ENCODE measurements around the gene RIMOC1.

Gene RIMOC1, protein sequence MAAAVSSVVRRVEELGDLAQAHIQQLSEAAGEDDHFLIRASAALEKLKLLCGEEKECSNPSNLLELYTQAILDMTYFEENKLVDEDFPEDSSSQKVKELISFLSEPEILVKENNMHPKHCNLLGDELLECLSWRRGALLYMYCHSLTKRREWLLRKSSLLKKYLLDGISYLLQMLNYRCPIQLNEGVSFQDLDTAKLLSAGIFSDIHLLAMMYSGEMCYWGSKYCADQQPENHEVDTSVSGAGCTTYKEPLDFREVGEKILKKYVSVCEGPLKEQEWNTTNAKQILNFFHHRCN

DNA sequence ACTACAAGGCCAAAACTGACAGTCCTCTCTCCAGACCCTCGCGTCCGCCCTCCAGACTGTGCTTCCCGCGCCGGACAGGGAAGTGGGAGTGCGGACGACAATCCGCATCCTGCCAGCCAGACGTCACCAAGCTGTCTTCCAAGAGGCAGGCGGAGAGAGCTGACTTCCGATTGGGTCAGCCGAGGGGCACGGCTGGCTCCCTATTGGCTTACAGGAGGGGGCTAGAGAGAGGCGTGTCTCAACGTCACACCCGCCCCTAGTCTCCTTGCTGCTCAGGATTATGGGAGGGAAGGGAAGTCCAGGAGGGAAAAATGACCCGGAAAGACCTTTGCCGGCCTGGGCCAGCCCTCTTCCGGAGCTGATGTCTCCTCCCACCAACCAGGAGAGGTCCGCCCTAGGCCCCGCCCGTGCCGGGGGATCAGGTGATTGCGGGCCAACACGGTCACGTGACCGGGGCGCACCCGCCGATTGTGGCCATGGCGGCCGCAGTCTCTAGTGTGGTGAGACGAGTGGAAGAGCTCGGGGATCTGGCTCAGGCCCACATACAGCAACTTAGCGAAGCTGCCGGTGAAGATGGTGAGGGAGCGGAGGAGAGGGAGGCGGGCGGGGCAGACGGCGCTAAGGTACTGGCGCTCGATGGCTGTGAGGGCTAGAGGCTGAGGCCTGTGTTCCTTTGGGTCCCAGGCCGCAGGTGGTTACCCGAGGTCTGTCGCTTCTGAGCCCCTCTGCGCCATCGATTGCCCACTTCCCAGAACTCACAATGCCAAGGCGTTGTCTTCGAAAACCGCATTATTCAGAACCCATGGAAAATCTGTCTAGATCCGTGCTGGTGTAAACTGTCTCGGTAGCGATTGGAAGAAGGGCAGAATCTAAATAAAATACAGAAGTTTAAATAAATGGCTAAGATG is at the start of gene RIMOC1:
TSS of gene RIMOC1 (plus strand) at position 453 of the 908 bp plus-strand sequence. CDS start at position 477, 24 bp downstream.
- peak; percentile 78 to 100 (median 99) for DNase-seq

DNA sequence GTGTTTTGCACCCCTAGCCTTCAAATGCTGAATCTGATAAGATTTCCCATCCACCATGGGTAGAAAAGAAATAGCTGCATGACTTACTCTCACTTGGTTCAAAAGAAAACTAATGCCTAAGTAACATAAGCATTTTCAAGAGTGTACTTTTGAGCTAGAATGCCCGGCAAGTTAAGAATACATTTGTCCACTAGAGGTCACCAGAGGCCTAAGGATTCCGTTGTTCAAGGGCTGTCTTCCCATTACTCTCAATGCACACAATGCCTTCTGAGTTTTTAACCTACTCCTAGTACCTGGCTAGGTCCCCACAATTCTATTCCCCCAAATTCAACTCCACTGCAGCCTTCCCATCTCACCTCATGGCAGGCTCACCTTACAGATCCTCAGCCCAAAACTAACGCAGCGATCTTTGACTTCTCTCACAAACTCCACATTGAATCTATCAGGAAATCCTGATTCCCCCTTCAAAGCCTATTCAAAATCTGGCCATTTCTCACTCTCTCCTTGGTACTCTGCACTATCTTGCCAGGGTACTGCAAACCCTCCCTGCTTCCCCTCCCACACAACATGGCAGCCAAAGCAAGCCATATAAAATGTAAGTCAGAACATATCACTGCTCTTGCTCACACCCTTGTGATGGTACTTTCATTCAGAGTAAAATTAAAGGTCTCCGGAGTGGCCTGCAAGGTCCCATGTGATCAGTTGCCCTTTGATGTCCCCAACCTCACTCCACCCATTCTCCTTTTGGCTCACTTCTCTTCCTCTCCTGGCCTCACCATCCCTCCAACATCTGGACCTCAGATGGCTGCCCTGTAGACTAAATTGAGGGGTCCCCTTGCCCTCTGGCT is 47.3 kb upstream of the RIMOC1 start:
- DNase-seq: peak in 24 of 51 donors; percentile 4 to 66 (median 19)

DNA sequence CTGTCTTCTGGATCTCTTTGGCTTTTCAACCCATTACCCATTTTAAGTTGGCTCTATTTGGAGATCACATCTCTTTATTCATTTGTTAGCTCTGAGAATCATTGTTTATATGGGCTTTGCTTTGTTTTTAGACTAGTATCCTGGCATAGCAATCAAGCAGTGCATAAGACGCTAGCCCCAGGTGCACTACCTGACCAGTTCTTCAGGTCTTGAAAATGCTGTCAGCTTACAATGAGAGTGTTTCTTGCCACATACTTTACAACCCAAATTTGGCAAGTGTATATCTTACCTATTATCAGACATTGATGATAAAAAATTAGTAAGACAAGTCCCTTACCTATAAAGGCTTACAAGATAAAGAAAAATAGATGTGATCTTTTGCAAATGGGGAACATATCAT is 46.2 kb upstream of the RIMOC1 start:
- no peak for DNase-seq

DNA sequence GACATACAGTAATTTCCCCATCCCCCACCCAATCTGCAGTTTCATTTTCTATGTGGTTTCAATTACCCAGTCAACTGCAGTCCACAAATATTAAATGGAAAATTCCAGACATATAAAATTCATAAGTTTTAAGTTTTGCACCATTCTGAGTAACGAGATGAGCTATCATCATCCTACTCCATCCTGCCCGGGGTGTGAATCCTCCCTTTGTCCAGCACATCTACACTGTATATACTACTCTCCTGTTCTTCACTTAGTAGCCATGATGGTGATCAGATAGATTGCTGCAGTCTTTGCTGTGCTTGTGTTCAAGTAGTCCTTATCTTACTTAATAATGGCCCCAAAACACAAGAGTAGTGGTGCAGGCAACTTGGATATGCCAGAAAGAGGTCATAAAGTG is 45.3 kb upstream of the RIMOC1 start:
- DNase-seq: no peak

DNA sequence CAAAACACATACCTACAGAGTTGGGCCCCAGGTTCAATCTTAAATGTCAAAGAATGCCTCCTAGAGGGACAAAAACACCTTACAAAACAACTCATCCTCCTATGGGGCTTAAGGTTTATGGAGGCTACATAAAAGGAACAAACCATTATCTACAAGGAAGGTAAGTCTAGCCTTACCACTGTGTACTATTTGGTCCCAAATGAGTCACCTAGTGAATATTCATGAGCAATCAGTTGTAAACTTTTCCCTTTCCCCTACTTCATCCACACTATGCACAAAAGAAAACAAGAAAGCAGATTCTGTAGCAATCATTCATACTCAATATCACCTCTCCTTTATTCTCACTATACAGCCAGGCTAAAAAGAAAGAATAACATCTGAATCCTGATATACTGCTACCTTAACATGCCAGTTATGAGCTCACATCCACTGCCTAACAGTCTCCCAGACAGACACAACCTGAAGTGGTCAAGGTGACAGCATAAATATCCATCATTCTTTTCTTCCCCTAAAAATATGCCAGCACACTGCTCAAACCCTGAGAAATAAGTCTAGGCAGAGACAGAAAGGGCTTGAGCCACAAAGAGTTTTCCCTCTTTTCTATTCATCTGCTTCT is 40.2 kb upstream of the RIMOC1 start:
- DNase-seq: no peak

DNA sequence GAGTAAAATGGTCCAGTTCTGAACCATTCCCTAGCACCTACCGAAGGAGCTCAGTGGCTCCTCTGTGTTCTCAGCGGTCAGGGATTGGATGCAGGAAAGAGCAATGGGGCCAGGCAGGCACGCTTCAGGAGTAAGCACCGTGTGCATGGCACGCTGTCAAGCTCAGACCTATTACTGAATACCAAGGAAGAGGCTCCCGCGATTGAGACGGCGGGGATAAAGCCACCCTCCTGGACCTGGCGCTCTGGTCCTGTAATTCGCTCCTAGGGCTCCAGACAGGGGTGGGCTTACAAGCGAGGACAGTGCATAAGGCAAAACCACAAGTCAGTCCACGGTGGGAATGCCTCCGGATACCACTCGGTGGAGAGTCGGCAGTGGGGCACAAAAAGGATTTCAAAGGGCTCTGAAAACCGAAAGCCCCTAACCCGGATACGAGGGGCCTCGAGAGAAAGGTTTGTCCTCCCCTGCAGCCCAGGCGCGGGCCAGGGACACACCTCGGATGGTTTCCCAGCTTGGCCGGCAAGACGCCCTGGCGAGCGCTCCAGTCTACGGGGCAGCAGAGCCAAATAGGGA is 34.9 kb upstream of the RIMOC1 start:
- peak in 28 of 51 donors; percentile 10 to 81 (median 36) for DNase-seq

DNA sequence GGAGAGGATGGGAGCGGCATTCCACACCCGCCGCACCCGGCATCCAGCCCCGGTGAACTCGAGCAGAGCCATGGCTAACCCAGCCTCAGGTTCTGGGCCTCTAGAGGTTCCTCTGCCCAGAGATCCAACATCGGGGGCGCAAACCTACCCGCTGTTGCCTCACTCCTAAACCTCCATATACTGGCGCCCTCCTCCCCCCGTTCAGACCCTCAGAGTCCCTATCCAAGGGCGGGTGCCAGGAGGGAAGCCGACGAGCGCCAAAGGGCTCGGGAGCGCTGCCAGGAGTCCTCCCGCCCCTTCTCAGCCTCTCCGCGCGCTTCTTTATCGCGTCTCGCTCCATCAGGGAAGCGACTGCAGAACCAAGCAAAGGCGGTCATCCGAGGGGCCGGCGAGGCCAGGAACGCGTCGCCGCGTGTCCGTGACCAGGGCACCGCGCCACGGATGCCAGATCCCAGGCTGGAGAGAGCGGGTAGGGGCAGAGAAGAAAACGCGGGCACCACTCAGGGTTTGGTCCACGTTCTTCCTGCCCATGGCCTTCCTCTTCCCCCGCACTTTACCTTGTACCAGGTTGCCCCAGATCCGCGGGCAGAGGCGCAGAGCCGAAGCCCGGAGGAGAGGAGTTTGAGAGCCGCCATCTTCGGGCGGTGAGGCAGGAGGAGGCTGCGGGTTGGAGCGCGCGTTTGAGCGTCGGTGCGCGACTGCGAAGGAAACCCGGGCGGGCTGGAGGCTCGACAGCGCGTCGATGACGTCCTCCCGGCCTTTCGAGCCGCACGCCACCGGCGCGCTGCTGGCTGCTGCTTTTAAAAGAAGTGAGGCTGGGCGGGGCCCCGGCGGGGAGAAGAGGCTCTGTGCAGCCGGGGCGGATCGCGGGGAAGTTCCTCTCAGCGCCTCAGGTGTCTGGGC is 34.2 kb upstream of the RIMOC1 start, which contains the start of gene OXCT1:
TSS of gene OXCT1 (minus strand) at position 702 of the 903 bp plus-strand sequence. CDS start at position 635, 67 bp downstream.
- peak in 49 of 51 donors; percentile 11 to 83 (median 61) for DNase-seq

DNA sequence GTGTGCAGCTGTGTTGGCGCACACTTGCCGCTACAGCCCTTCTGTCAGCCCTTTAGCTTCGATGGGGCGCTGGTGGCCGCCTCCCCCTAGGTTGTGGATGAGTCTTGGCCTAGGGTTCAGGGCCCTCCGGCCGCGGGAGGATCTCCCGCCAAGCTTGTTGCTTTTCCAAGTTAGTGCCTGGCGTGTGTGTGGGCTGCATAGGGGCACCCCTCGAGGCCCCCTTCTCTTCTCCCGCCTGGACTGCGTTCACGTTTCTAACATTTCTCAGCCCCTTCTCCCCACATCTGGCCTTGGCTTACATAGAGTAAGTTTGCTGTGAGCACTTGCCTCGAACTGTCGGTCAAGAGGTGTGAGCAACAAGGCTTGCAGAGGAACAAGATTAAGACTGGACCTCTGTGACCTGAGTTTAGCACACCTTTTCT is 33.5 kb upstream of the RIMOC1 start:
- DNase-seq: peak in 12 of 51 donors; percentile 10 to 61 (median 34)

DNA sequence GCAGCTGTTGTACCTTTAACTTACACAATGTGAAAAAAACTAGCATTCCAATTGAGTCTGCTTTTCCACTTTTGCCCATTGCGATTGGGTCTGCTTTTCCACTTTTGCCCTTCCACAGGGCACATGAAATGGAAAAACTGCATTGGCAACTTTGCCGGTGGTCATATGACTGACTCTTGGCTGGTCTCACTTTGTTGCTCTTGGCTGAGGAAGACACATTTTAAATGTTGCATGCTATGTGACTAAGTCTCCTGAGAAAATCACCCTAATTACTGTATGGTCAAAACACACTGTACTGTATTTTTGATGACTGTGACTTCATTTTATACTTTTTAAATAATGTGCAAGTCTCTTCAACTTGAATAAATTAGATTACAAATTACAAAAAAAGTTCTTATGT is 32.3 kb upstream of the RIMOC1 start:
- DNase-seq: peak in 26 of 51 donors; percentile 0 to 35 (median 14)

DNA sequence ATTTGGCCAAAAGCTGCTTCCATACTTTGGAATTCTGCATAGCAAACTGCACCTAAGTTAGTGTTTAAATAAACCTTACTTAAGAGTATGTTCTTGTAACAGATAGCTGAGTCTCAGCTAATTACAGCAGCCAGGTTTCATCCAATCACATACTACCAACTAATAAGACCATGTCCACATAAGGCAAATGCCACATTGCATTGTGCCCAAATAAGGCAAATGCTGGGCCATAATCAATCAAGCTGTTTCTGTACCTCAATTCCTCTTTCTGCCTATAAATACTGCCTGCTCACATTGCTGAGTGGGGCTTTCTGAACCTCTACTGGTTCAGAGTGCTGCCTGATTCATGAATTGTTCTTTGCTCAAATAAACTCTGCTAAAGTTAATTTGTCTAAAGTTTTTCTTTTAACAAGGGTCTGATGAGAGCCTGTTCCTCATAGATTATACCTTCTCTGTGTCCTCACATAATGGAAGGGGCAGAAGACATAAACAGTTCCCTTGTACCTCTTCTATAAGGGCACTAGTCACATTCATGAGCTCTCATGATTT is 29.6 kb upstream of the RIMOC1 start:
- no peak for DNase-seq

DNA sequence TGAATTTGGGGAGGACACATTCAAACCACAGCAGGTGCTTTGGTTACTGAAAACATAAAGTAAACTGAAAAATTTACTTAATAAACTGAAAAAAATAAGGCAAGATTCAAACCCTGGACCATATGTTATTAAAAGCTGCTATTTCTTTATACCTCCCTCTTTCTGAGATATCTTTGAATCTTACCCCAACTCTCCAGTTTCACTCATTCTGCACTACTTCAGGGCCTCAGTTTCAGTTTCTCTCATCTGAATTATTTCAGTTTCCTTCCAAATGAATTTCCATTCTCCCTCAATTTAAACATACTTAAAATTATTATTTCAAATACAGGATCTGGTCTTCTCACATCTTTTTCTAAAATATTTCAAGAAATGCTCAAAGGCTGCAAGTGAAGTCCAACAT is 29.0 kb upstream of the RIMOC1 start:
- DNase-seq: no peak

DNA sequence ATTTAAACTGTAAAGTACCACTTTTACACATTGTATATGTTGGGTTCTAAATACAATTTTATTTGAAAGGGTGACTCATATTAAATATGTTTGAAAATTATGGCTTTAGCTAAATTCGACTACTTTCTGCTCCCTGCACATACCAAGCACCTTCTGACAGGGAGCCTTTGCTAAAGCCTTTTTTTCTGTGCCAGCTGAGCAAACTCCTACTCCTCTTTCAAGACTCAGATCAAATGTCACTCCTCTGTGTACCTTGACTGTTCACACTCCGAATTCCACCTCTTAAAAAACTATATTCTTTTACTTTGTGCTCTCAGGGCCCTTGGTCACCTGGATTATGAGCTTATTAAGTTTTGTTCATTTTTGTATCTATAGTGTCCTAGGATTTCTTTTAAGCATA is 27.5 kb upstream of the RIMOC1 start:
- DNase-seq: no peak

DNA sequence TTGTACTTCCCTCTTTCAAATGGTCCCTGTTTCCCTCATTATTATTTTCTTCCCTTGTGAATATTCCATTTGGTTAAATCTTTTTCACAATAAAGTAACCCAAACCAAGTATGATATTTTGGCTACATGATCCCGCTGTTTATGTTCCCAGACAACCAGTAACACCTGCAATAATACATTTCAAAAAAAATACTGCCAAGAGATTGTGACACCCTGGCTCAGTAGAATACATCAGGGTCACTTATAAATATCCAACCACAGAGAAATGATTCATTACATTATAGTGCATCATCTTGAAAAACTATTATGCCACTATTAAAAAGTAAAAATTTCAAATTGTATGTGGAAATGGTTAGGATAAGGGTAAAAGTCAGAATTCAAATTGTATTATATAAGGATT is 26.7 kb upstream of the RIMOC1 start:
- DNase-seq: no peak

DNA sequence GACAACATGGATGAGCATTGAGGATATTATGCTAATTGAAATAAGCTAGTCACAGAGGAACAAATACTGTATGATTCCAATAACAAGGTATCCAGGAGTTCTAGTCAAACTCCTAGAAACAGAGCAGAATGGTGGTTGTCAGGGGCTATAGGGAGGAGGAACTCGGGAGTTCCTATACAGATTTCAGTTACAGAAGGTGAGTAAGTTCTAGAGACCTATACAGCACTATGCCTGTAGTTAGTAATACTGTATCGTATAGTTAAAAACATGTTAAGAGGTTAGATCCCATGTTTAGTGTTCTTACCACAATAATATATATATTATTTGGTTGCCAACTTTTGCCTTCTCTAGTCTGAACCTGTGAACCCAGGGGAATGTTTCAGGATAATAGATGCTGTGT is 26.0 kb upstream of the RIMOC1 start:
- no peak for DNase-seq

DNA sequence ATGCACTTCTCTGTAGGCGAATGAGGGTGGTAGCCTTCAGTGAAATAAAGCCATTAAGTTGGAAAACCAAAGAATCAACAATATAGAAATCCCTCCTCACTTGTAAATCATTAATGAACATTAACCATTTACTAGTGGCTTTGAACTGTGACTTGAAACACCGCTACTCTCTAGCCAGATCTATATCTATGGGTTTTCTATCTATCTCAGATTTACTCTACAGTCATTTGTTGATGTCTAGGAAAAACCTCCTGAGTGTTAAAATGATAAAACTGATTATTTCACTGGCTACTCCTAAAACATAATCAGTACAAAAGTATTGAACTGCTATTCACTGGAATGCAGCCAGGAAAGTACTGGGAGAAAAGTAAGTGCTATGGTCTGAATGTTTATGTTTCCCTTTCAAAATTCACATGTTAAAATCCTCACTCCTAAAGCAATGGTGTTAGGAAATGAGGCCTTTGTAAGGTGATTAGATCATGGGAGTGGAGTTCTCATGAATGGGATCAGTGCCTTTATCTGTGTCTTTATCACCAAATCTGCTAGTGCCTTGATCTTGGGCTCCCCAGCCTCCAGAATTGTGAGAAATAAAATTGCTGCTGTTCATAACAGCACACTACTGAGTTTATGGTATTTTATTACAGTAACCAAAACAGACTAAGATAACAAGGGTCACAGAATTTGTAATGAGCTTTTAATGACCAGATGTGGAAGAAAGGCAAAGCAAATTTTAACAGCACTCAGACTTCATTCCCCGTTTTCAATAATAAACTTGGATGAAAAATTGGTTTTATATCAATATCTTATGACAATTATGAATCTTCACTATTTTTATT is 25.3 kb upstream of the RIMOC1 start:
- DNase-seq: no peak

DNA sequence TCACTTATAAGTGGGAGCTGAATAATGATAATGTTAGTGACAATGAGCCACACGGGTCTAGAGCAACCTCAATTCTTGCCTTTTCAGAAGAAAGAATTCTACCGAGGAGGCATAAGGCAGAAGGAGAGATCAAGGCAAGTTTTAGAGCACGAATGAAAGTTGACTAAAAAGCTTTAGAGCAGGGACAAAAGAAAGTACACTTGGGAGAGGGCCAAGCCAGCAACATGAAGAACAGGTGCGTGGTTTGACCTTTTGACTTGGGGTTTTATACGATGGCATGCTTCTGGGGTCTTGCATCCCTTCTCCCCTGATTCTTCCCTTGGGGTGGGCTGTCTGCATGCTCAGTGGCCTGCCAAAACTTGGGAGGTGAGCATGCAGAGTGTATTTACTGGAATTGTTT is 21.4 kb upstream of the RIMOC1 start:
- no peak for DNase-seq

DNA sequence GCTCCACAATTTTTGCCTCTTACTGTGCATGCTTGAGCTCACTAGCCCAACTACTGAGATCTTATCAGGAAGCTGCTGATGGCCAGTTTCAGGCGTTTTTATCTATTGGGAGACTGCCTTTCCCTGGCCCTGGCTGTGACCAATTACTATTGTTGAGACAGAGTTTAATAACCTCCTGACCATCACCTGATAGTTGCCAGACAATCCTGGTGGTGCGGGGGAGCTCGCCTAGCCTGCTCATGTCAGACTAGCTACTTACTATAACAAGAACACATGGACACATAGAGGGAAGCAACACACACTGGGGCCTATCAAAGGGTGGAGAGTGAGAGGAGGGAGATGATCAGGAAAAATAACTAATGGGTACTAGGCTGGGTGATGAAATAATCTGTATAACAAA is 20.9 kb upstream of the RIMOC1 start:
- no peak for DNase-seq

DNA sequence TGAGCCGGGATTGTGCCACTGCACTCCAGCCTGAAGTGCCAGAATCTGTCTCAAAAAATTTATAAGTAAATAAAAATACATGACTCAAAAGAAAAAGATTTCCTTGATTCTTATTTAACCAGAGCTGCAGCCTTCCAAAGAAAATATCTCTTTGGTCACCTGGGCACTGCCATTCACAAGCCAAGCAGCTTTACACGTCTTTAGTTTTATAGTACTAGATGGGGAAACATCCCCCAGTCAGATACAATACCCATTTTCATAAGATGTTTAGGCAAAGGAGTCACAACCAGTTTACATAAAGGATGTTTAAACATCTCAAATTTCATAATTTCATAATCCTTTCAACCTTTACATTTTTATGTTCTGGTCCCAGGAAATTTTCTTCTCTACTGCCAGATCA is 20.2 kb upstream of the RIMOC1 start:
- DNase-seq: no peak

Measured in hypothalamus (tissue), 51 donors.